HG03469 (cell line): Measurements from ENCODE around the gene RBM20.

Experiments
- ATAC-seq: cut with Tn5 transposase; IDR thresholded peaks from one replicate; pipeline ENCODE4 v1.9.1; 2021; ENCODE audit warnings: mild to moderate bottlenecking, moderate library complexity, moderate number of reproducible peaks; ENCODE audit not compliant: unreplicated experiment

The RBM20 gene

GRCh38 chr10:110883924-110884323 lies 239.8 kb downstream of the RBM20 start:
- no peak for ATAC-seq

GRCh38 chr10:110885932-110886674 lies 242.0 kb downstream of the RBM20 start:
- no peak for ATAC-seq

- no peak for ATAC-seq
These were observed 243.4 kb downstream of the RBM20 start for GRCh38 chr10:110887560-110887959.
